DMS53 (cell line): ENCODE data around the gene PCNA.

Experiments used
- DNase-seq: peaks from one replicate; lab custom pipeline; 2025; lab: John Stamatoyannopoulos, UW

The PCNA gene

DNA sequence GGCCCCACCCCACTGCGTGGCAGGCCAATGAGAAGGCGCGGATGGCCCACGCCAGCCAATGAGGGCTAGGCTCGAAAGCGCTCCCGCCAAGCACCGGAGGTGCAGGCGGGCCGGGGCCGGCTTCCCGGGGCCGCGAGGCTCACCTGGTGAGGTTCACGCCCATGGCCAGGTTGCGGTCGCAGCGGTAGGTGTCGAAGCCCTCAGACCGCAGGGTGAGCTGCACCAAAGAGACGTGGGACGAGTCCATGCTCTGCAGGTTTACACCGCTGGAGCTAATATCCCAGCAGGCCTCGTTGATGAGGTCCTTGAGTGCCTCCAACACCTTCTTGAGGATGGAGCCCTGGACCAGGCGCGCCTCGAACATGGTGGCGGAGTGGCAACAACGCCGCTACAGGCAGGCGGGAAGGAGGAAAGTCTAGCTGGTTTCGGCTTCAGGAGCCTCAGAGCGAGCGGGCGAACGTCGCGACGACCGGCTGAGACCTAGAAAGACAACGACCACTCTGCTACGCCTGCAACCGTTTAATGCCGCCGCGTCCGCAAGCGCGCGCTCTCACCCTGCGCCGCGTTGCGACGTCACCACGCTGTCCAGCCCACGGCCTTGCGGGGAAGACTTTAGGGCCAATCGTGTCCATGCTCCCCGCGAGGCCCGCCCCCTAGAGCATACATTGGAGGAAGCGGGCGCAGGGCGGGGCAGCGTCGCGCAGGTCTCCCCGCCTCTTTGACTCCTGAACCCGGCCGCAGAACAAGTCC, at the start of gene PCNA:
TSS of gene PCNA (minus strand) at position 524 of the 750 bp plus-strand sequence. CDS start at position 364, 160 bp downstream.
- DNase-seq, result peak; percentile 99

DNA sequence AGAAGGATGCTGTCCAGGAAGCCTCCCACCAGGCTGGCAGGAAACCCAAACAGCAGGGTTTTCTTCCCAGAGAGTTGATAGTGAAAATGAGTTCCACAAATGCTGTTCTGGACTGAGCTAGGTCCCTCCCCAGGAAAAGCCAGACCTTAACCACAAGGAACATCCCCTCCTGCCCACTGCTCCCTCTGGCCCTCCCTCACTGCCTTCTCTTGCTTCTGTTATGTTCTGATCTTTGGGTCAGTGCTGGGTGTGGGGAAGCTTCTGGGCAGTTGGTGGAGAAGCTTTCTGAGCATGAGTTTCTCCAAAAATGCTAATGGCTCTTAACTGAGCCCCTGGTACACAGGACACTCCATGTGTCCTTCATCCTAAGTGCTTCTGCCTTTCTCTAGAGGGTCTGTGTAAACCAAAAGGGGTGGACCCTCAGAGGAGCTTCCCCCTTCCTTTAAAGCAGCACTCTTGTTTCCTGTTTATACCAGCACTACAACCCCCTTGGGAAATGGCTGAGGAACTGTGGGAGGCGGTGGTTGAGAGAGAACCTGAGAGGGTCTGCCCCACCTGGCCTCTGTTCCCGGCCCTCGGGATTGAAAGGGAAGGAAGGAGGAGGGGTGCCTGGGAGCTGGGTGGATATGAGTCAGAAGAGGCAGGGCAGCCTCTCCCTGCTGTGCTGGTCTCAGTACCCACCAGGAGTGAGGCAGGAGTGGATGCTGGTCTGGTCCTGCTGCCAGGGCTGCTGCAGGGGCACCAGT, 49.1 kb upstream of the PCNA start:
- no peak for DNase-seq

DNA sequence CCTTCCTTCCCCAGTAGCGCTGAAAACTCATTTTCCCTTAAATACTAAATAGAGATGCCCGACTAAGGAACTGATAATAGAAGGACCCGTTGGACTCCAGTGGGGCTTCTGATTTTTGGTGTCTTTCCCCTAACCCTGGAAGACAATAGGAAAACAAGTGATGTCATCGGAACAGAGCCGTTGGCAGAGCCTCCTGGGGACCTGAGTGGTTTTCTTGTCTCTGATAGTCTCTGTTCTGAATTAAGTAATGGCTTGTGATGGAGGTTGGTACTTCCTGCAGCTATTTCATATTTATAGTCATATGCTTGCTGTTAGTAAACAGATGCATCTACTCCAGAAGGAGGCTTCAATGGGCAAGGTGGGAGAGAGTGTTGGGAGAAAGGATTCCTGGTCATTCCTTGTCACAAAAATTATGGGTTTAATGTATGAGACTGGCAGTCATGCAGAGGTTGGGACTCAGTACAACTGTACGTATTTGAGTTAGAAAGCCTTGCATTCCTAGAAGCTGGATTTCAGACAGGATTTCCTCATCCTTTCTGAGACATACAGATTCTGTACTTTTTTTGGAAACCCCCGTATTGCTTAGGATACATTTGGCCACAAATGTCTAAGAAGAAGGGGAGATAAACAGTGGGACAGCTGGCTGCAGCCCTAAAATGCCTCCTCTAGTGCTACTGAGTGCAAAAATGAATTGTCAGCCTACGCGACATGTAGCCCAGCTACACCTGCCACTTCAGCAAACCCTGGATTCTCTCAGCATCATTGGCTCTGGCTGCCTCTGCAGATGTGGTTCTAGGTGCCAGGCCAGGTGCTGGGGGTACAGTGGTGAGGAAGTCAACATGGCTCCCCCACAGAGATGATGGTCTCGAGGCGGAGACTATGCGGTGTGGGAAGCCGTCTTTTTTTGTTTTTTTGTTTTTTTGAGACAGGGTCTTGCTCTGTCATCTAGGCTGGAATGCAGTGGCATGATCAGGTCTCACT, 45.2 kb upstream of the PCNA start:
- no peak for DNase-seq

DNA sequence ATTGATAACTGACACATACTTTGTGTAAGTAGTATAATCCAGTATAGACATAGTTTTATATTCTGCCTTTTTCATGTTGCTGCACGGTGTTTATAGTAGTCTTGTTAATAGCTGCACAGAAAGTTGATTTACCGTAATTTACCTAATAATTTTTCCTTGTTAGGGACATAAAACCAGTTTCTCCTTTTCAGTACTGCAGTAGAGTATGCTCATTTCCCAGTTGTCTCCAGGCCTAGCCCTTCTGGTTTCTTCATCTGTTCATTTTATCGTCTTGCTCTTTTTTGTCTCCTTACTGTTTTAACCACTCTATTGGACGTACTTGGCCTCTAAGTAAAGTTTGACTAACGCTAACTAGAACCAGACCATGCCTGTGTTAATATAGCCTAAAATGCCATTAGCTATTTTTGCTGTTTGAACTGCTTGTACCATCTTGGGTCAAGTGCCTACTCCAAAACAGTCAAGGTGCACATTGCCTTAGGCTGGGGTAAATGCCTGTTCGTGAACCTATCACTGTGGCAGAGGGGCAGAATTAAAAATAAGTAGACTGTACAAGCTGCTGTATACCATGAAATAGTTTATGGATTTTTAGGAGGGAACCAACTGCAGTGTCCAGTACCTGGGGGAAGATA, 41.9 kb upstream of the PCNA start:
- DNase-seq, result no peak

DNA sequence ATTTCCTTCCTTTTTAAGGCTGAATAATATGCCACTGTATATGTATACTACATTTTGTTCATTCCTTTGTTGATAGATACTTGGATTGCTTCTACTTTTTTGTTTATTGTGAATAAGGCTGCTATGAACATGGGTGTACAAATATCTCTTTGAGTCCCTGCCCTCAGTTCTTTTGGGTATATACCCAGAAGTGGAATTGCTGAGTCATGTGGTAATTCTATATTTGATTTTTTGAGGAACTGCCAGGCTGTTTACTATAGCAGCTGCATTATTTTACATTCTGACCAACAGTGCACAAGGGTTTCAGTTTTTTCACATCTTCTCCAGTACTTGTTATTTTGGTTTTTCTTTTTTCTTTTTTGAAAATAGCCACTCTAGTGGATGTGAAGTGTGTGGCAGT, 41.1 kb upstream of the PCNA start:
- DNase-seq, result no peak

DNA sequence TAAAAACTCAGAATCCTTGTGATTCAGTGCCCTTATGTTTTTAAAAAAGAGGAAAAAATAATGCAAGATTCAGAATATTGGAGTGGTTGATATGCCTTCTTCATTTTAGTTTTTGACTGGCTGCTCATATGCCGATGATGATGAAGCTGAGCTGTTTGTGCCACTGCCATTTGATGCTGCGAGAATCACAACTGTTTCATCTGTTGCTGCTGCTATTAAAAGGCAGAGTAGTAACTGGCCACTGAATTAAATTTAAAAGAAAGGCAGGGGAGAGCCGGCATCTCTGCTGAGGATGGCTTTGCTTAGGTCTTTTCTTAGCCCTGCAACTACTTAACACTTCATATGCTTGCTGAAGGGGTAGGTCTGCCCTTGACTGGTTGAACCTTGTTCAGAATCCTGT, 40.2 kb upstream of the PCNA start:
- no peak for DNase-seq

DNA sequence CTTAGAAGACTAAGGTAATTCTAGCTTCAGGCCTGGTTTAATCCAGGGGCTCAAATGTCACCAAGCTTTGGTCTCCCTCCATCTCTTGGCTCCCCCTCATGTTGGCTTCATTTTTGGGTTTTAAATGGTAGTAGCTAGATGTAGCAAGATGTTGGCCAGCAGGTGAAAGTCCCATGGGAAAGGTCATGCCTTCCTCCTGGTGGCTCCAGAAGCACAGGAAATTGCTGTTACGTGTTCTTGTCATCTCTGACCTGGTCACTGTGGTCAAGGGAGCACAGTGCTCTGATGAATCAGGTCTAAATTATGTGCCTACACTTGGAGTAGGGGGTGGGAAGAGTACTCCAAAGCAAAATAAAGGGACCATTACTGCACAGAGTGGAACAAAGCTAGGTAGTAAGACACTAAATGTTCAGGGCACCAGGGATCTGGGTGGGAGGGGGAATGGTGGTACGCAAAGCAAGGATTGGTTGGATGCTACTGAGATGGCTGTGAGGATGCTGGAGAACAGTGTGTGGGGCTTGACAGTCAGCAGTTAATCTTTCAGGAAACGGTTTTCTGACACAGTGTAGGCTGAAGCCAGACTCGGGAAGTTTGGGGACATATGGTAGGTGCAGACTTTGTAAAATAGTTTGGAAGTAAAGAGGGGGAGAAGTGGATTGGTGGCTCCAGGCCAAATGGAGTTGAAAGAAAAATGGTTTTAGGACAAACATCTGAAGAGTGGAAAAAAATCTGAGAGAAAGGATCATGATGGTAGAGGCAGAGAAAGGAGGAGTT, 37.1 kb upstream of the PCNA start:
- no peak for DNase-seq

DNA sequence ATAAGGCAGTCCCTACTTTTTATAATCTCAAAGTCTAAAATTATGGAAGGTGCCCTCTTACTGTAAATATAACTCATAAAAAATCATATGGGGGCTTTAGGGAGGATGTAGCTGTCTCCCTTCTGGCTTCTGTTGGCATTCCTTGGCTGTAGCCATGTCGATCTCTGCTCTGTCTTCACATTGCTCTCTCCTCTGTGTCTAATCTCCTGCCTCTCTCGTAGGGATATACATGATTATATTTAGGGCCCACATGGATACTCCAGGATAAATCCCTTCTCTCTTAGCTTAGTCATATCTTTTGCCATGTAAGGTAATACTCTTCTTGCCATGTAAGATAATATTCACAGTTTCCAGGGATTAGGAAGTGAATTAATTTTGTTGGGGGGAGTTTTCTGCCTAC, 35.6 kb upstream of the PCNA start:
- no peak for DNase-seq

DNA sequence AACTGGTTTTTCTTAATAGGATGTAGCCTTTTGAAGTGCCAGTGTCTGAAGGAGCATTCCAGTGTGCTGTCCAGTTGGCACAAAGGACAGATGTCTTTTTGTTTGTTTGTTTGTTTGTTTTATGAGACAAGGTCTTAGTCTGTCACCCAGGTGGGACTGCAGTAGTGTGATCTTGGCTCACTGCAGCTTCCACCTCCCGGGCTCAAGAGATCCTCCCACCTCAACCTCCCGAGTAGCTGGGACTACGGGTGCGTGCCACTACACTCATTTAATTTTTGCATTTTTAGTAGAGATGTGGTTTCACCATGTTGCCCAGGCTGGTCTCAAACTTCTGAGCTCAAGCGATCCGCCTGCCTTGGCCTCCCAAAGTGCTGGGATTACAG, 34.8 kb upstream of the PCNA start:
- DNase-seq, result no peak

DNA sequence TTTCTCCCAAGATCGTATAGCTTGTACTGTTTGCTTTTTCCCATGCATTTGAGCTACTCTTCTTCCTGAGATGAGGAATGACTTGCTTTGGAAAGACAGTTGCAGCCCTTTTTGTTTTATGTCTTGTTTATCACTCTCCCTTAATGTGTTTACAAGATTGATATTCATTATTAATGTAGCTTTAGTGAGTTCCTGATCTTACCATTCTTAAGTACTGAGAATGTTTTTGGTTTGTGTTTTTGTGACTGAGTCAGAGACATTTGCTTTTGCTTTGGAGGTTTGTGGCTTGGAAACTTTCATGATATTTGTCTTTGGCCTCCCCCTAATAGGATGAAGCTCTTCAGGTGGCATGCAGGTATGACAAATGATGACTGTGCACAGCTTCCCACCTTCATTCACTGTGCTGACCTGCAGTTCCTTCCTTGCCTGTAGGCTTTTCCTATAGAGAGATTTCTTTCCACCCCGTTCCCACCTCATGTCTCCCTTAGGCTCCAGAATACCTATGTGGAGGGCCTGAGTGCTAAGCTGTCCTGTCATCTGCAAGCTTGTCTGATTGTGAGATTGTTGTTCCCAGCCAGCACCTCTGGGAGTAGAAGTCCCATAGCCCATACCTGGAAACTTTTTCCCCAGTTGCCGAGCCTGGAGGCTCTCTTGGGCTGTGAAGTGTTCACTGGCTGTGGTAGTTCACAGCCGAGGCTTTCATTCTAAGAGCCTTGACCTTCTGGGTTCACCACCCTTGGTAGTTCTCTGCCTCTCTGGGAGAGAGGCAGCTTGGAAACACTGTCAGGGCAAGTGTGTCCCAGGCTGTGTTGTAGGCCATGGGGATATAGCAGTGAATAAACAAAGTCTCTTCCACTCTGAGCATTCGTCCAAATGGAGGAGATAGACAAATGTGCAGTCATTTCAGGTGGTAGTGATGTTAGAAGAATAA, 34.1 kb upstream of the PCNA start:
- DNase-seq, result peak; percentile 11

DNA sequence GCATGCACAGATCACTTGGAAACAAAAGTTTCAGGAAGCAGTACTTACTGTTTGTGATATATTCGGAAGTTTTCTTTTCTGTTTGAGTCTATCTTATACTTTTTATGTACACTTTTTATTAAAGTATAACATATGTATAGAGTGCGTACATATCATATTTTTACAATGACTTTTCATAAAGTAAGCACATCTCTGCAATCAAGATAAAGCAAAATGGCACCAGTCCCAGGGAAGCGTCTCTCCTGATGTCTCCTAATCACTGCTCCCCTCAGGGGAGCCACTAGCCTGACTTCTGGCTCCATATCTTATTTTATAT, 33.4 kb upstream of the PCNA start:
- no peak for DNase-seq

DNA sequence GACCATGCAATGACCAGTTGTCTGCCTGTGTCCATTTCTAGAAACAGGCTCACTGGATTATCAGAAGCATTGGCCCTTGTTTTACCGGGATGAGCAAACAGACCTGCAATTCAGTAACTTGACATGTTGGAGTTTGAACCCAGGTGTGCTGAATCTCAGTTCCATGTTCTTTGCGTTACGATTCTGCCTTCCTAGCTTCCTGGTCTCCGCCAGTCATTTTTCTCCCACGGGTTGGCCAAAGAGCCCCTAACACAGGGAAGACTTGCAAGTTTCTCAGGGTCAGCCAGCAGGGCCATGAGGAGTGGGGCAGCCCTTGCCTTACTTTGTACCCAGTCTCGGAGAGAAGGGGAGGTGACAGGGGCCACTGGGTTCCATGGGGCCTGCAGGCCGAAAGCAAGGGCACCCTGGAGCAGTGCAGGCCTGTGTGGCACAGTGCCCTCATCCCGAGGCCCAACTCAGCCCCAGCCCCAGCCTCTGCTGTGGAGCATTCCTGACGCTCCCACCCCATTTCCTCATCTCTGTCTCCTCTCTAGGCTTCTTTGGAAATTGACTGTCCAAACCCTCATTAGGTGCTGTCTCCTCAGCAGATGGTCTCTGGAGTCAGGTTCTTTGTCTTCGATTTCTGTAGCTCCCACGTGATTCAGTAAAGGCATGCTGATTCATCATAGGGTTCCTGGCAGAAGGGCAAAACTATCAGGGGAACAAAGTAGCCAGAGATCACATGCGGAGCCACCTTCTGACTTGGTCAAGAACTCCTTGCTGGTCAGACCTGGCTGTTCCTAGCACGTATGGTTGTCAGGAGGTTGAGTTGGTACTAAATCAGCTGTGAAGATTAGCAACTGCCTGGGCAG, 30.7 kb upstream of the PCNA start:
- DNase-seq, result no peak

DNA sequence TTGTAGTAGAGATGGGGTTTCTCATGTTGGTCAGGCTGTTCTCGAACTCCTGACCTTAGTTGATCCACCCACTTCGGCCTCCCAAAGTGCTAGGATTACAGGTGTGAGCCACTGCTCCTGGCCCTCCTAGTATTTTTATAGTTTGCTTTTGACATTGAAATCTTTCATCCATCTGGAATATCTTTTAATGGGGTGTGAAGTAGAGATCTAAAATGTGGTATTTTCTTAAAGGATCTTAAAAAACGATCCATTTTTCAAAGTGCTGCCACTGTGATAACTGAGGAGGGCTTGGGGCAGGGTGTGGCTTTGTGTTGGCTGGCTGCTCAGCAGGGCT, 30.1 kb upstream of the PCNA start:
- DNase-seq, result no peak

DNA sequence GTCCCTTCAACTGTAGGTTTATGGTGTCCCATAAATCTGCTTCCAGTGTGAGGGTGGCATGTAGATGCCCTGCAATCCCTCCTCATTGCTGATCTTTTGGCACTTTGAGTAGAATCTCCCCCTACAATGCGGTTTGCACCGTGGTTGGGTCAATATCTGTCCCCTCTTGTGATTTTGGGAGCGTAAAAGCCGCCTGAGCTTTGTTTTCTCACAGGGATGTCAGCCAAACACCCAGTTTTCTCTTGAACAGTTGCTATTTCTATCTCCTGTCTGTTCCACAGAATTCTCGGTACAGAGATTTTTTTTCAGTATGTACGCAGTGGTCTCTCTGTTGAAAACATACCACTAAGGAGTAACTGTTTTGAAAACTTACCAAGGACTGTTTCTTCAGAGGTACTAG, 28.8 kb upstream of the PCNA start:
- no peak for DNase-seq

DNA sequence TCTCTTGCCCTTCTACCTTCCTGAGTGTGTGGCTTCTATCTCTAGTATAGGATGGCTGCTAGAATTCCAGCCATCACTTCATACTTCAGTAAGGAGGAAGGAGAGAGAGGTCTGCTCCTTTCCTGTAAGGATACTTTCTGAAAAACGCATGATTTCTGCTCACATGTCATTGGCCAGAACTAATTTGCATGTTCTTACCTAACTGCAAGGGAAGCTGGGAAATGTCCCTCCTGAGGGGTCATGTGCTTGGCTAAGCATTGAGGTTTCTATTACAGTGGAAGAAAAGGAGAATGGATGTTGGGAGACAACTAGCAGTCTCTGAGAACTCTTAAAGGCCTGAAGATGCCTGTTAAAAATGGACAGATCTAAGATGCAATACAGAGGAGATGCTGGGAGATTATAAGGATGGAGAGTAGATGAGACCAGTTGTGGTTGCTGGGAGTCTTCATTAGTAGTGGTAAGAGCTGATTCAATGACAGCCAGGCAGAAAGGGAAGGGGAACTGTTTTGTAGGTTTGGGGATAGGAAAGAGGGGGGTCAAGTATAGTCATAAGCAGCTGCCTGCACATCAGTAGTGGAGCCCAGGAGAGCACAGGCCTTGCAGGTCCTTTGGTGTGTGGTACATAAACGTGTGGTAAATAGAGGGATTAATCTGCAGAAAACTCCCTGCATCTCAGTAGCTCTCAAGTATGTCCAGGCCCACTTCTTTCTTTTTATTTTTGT, 27.3 kb upstream of the PCNA start:
- no peak for DNase-seq

DNA sequence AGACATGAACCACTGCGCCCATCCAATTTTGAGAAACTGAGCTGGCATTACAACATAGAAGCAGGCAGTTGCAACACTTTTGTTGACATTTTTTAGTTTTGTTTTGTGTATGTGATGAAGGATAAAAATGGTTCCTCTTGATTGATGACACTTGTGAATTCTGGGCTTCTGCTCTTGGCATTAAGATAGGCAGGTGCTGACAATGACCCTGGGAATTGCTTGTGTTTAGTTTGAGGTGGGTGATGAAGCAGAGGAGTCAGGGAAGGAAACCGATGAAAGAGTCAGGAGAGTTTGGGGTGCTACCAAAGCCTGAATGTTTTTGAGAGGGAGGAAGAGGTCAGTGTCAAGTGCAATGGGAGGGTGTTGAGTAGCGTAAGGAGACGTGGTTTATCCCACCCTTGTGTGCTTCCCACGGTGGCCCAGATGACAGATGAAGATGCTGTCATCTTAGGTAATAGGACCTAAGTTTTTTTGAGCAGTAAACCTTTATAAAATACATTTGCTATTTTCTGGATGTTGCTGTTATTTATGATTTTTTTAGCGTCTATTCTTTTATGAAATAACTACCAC, 26.4 kb upstream of the PCNA start:
- DNase-seq, result no peak

DNA sequence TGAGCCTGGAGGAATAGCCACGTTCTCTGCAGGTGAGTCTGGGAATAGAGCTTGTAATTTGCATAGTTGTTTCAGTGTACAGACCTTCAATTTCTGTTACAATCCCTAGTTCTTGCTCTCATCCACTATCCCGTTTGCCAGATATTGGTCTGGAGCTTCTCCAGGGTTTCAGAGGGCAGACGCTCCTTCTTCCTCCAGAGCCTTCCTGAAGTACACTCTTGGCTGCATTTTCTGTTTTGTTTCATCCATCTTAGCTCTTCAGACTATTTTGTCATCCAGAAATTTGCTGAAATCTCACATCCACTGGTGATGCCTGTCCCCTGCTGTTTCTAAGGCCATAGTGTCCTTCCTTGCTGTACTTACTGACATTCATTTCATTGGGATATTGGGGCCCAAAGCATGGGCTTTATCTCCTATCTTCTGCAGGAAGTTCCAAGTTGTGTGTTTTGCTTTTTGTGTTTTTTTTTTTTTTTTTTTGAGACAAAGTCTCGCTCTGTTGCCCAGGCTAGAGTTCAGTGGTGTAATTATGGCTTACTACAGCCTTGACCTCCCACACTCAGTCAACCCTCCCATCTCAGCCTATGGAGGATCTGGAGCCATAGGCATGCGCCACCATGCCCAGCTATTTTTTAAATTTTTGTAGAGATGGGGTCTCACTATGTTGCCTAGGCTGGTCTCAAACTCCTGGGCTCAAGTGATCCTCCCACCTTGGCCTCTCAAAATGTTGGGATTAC, 25.8 kb upstream of the PCNA start:
- DNase-seq, result no peak

DNA sequence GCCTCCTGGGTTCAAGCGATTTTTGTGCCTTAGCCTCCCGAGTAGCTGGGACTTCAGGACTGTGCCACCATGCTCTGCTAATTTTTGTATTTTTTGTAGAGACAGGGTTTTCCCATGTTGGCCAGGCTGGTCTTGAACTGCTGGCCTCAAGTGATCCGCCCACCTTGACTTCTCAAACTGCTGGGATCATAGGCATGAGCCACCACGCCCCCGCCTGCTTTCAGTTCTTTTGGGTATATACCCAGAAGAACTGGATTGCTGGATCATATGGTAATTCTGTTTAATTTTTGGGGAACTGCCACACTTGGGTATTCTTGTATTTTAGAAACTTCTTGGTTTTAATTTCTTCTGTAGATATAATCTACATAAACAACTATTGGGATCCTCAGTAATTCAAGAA, 24.1 kb upstream of the PCNA start:
- DNase-seq, result no peak
